ENCODE data around the gene DLGAP3. TPM values are rescaled to one million over a fixed set of nuclear protein-coding genes. Genes with fewer than 3 reads are reported as not detected.

Gene DLGAP3
- total RNA-seq, 3 donors from 2014 or later: 0.35 to 0.60 (median 0.41) TPM

GRCh38 chr1:34918386-34918976, 11.0 kb downstream of the DLGAP3 start:
- intact Hi-C loops (cut with DNase I, micrococcal nuclease): no loop called here
- no peak for TF ChIP-seq CTCF (IDR thresholded peaks at IDR 0.05)
- no peak for ATAC-seq
- Histone ChIP-seq H3K36me3 (ENCODE audit: low read depth) (no peaks in the 10 kb centered on the region), H3K9me3 (no peaks in the 10 kb centered on the region), H3K4me3 (no peak overlapping the region), H3K4me1 (ENCODE audit: low read depth) (no peaks in the 10 kb centered on the region)
- DNase-seq: no peak

GRCh38 chr1:34917017-34917416, 12.4 kb downstream of the DLGAP3 start:
- Histone ChIP-seq H3K4me3 (no peak overlapping the region), H3K36me3 (ENCODE audit: low read depth) (no peaks in the 10 kb centered on the region), H3K4me1 (ENCODE audit: low read depth) (no peaks in the 10 kb centered on the region), H3K9me3 (no peaks in the 10 kb centered on the region)
- DNase-seq: no peak
- intact Hi-C loops (cut with DNase I, micrococcal nuclease): no loop called here
- no peak for ATAC-seq
- no peak for TF ChIP-seq CTCF (IDR thresholded peaks at IDR 0.05)

GRCh38 chr1:34916104-34916503, 13.3 kb downstream of the DLGAP3 start:
- TF ChIP-seq CTCF (IDR thresholded peaks at IDR 0.05): no peak
- intact Hi-C loops (cut with DNase I, micrococcal nuclease): no loop called here
- DNase-seq: no peak
- no peak overlapping the region for H3K4me3 ChIP-seq
- no peak for ATAC-seq
- no peaks in the 10 kb centered on the region for H3K9me3 ChIP-seq
- H3K36me3 ChIP-seq (ENCODE audit: low read depth): no peaks in the 10 kb centered on the region
- no peaks in the 10 kb centered on the region for H3K4me1 ChIP-seq (ENCODE audit: low read depth)

DNA sequence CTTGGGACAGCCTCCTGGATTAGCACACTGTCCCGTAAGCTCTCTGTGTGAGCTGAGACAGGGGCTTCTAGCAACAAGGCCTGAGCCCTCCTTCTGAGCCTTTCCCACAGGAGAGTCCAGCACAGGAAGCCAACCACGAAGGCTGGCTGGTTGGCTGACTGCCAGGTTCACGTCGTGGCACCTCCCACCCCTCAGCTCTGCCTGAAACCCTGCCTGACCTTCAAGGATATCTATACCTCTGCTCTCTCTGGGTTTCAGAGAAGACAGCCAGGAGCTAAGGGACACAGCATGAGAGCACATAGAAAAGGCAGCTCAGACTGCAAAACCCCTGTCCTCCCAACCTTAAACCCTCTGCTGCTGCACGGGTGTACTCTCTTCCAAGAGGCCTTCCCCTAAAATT, 13.9 kb downstream of the DLGAP3 start:
- H3K4me3 ChIP-seq: no peak overlapping the region
- no peaks in the 10 kb centered on the region for H3K36me3 ChIP-seq (ENCODE audit: low read depth)
- DNase-seq (no peak), ATAC-seq (no peak)
- no peak for TF ChIP-seq CTCF (IDR thresholded peaks at IDR 0.05)
- intact Hi-C loops (cut with DNase I, micrococcal nuclease): no loop called here
- no peaks in the 10 kb centered on the region for H3K9me3 ChIP-seq
- H3K4me1 ChIP-seq (ENCODE audit: low read depth): no peaks in the 10 kb centered on the region

DNA sequence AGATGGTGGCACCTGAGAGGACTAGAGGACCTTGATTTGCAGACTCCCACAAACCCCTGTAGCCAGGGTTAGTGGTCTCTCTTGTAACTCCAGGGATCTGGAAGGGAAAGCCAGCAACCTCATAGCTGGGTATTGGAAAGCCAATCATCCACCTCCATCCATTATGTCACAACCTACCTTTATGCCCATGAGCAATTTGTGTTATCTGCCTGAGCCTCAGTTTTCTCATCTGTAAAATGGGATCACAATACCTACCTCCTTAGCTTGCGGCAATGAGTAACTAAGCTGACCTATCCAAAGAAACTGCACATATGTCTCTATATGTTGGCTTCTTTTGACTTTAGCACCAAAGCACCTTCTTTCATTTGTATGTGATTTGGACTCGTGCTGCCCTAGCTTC, 14.5 kb downstream of the DLGAP3 start:
- ATAC-seq: no peak
- no peak overlapping the region for H3K4me3 ChIP-seq
- TF ChIP-seq CTCF (IDR thresholded peaks at IDR 0.05): no peak
- H3K4me1 ChIP-seq (ENCODE audit: low read depth): no peaks in the 10 kb centered on the region
- intact Hi-C loops (cut with DNase I, micrococcal nuclease): no loop called here
- no peak for DNase-seq
- no peaks in the 10 kb centered on the region for H3K9me3 ChIP-seq
- H3K36me3 ChIP-seq (ENCODE audit: low read depth): no peaks in the 10 kb centered on the region

DNA sequence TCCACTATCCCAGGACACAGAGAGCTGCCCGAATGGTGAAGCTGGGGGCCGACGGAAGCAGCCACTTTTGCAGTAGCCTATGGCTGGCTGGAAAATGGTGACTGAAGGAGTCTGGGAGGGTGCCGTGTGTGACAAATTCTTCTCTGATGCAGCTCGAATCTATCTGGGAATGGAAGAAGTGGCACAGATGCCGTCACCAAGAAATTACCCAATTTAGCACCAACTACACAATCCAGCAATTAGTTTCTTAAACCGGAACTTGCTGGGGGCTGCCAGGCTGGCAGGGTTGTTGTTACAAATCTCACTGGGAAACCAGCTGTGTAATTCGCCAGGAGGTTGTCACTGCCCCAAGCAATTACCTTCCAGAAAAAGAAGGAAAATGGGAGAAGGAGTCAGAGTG, 18.0 kb downstream of the DLGAP3 start:
- no peak for ATAC-seq
- intact Hi-C loops (cut with DNase I, micrococcal nuclease): no loop called here
- no peaks in the 10 kb centered on the region for H3K36me3 ChIP-seq (ENCODE audit: low read depth)
- DNase-seq: no peak
- no peaks in the 10 kb centered on the region for H3K9me3 ChIP-seq
- TF ChIP-seq CTCF (IDR thresholded peaks at IDR 0.05): no peak
- no peaks in the 10 kb centered on the region for H3K4me1 ChIP-seq (ENCODE audit: low read depth)
- no peak overlapping the region for H3K4me3 ChIP-seq
